SW 1271 (cell line): ENCODE results near the gene MROH7.
A peak's percentile ranks its signal among the peaks of the same experiment; 100 is the strongest.

Experiments
- DNase-seq, 2 experiments: peaks; one replicate each; lab custom pipeline; 2025; lab: John Stamatoyannopoulos, UW

MROH7 gene

GRCh38 chr1:54651608-54652007 is 10.0 kb downstream of the MROH7 start:
- no peak for DNase-seq

- DNase-seq, result no peak
These were observed 10.6 kb downstream of the MROH7 start for GRCh38 chr1:54652168-54652567.

GRCh38 chr1:54653036-54653435 is 11.4 kb downstream of the MROH7 start:
- DNase-seq, result no peak

DNA sequence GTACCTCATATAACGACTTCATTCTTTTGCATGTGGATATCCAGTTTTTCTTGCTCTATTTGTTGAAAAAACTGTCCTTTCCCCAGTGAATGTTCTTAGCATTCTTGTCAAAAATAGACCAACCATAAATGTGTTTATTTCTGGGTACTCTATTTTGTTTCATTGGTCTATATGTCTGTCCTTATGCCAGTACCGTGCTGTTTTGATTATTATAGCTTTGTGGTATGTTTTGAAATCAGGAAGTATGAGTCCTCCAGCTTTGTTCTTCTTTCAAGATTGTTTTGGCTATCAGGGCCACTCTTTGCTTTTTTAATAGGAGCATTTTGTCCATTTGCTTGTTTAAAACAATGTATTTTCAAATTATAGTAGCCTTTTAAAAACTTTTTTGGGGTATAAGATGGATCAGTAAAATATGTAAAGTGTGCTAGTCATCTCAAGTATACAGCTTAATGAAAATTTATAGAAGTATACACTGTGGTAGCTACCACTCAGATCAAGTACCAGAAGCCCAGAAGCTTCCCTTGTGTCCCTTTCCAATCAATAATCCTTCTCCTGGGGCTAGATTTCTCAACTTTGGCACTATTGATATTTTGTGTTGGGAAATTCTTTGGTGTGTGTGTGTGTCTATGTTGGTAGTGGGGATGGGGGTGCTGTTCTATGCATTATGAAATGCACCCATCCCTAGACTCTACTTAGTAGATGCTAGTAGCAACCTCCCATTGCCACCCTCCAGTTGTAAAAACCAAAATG is 16.8 kb downstream of the MROH7 start:
- no peak for DNase-seq

GRCh38 chr1:54663725-54664124 is 22.1 kb downstream of the MROH7 start:
- no peak for DNase-seq

DNA sequence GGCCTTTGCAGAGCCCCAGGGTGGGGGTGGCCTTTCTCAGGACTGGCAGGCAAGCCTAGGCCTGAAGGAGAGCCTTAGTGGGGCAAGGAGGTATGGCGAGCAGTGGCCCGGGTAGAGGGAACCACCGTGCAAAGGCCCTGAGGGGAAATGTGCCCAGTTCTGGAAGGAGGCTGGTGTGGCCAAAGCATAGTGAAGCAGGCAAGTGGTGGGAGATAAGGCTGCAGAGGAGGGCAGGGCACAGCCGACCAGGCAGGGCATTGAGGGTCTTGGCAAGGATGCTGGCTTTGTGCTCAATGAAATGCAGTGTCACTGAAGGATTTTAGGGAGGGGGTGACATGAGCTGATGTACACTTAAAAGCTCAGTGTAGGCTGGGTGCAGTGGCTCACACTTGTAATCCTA is 22.8 kb downstream of the MROH7 start:
- no peak for DNase-seq

DNA sequence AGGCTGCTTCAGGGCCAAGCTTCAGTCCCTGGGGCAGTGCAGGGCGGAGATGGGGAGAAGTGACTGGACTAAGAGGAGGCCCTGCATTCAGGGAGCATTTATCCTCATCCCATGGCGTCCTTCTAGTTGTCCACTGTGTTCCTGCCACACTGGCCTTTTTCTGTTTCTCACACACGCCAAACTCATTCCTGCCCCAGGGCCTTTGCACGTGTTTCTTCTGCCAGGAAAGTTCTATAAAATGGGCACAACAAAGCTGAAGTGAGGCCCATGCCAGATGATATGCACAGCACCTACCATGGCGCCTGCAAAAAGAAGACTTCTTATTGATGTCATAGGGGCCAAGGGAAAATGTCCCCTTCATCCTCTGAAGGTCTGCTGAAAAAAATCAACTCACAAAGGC is 24.3 kb downstream of the MROH7 start:
- no peak for DNase-seq

GRCh38 chr1:54666333-54666732 is 24.7 kb downstream of the MROH7 start:
- DNase-seq, result no peak

DNA sequence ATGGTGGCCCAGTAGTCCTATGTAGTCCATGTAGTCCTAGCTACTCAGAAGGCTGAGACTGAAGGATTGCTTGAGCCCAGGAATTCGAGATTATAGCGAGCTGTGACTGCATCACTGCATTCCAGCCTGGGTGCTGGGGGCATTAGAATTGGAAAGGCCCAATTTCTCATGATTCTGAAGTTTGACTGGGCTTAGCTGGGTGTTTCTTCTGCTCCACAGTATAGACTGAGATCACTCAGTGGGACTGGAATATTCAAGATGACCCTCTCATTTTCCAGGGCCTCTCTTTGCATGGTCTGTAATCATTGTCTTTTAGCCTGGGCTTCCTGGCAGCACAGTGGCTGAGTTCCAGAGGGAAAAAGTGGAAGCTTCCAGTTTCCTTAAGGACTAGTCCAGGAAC is 26.2 kb downstream of the MROH7 start:
- DNase-seq, result no peak

GRCh38 chr1:54668567-54668966 is 27.0 kb downstream of the MROH7 start:
- DNase-seq, result no peak

- peak in 1 of 2 experiments; percentile 31 for DNase-seq
These were observed 30.5 kb downstream of the MROH7 start for GRCh38 chr1:54671985-54672608.

DNA sequence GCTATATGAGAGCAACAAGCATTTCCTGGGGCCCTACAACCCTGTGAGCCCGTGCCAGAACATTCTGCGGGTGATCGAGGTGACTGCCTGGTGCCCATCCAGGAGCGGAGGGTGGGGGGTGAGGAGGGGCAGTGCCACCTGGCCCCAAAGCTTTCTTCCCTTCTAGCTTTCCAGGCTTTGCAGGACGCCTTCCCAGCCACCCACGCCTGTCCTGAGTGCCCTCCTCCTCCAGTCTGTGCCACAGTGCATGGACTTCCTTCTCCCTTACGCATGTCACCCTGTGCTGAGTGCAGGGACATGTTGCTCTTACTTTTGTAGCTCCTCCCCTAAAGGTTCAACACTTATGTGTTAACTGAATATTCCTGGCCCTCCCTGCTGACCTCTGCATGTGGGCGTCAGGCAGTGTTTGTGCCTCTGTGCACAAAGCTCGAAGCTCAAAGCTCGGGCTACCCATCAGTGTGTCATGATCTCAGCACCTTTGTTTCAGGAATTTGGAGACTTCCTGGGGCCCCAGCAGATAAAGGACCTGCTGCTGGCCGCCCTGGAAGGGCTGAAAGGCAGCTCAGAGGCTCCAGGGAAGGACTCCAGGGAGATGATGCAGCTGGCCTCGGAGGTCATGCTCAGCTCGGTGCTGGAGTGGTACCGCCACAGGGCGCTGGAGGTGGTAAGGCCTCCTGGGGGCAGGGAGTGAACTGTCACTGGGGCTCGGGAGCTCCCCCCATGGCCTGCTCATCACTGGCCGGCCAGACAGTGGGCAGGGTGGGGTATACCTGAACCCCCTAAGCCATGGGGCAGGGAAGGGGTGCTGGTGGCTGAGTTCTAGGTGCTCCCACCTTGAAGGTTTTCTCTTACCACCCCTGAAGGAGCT is 37.4 kb downstream of the MROH7 start:
- no peak for DNase-seq

- DNase-seq, result no peak
These were observed 38.1 kb downstream of the MROH7 start for GRCh38 chr1:54679706-54680105.

DNA sequence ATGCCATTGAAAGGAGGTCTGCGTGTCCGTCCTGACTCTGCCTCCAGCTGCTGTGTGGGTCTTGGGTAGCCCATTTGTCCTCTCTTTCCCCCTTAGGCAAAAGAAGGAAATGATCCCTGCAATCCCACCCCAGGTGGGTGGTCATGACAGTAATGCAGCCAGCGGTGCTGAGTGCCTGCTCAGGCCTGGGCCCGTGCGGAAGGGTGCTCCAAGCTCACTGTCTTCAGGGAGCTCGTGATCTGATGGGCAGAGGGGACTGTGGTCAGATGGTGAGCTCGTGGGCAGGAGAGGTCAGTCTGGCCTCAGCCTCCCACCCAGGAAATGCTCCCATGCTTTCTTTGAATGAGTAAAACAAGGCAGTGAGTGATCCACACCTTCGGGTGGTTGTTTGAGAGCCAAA is 38.8 kb downstream of the MROH7 start:
- no peak for DNase-seq

GRCh38 chr1:54681358-54681757 is 39.8 kb downstream of the MROH7 start:
- DNase-seq, result peak in 1 of 2 experiments; percentile 48

DNA sequence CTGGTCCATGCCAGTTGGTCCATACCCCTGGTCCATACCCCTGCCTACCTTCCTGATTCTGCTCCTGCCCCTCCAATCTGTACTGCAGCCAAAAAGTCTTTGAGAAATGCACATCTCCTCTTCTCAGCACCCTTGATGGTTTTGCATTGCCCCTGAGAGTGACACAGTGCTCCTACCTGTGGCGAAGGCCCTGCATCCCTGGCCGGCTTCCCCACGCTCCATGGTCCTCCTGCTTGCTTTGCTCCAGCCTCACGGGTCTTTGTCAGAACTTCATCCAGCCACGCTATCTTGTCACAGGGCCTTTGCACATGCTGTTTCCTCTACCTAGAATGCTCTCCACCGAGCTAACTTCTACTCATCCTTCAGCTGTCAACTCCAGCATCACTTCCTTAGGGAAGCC is 41.9 kb downstream of the MROH7 start:
- no peak for DNase-seq

DNA sequence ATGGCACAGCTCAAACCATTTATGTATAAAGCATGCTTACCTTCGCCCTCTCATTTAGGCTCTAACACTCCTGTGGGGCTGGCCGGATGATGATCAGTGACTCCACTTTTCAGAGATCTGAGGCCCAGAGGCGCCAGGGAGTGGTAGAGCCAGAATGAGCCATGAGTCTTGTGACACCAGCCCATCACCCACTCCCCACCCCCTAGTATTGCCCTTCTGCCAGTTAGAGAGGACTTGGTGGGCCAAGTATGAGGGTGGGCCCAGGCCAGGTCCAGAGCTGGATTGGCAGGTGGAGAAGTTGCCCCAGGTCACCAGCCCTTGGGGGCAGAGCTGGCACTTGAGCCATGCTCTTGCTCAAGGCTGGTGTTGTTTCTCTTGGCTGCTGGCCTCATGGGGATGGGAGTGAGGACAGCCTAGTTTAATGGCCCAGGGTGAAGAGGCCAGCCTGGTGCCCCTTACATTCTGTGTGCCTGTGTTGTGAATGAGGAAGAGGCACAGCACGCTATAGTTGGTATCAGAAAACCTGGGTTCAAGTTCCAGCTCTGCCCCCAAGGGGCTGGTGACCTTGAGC is 43.8 kb downstream of the MROH7 start:
- no peak for DNase-seq

GRCh38 chr1:54686155-54686554 is 44.6 kb downstream of the MROH7 start:
- DNase-seq, result no peak

GRCh38 chr1:54694771-54695170 is 53.2 kb downstream of the MROH7 start:
- no peak for DNase-seq

DNA sequence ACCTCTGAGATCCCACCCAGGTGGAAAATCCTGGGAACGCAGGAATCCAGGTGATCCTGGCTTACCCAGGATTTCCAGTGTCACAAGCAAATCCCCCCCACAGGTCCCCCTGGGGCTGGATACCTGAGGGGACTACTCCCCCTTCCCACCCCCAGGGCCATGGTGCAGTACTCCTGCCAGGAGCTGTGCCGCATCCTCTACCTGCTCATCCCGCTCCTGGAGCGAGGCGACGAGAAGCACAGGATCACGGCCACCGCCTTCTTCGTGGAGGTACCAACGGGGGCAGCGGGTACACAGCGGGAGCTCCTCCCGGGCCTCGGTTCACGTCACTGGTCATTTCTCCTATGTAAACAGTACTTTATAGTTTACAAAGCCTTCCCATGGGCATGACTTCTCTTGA is 53.6 kb downstream of the MROH7 start:
- no peak for DNase-seq

GRCh38 chr1:54695764-54696163 is 54.2 kb downstream of the MROH7 start:
- no peak for DNase-seq

GRCh38 chr1:54696262-54696661 is 54.7 kb downstream of the MROH7 start:
- no peak for DNase-seq

DNA sequence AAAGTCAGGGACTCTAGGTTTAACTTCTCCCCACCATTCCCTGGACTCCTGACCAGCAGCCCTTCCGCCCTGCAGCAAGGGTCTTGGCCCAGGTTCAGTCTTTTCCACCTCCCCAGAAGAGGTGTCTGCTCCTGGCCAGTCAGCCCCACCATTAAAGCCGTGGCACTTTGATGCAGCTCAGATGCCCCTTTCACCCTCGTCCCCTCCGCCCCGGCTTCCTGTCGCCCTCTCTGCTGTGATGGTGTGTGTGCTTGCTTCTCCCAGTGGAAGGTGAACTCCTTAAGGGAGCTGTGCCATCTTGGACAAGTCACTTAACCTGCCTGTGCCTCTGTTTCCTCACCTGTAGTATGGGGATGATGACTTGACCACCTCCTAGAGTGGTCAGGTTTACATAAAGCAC is 56.3 kb downstream of the MROH7 start:
- no peak for DNase-seq
